Keratinocyte (primary cell): ENCODE data around the gene RPTN.
A peak's percentile ranks its signal among the peaks of the same experiment; 100 is the strongest.

ENCODE experiments used
- EZH2 ChIP-seq: IDR thresholded peaks from one replicate; pipeline ENCODE4 v1.6.1; 2012; ENCODE audit warnings: inconsistent platforms, mild to moderate bottlenecking, low read length, moderate library complexity
- TF ChIP-seq, protein P1 (sequence below), 3 experiments: IDR thresholded peaks in 1 of 3; conservative IDR thresholded peaks in 1 of 3; optimal IDR thresholded peaks in 1 of 3; 2 replicates in 2 of 3; 3 replicates in 1 of 3; pipeline versions ENCODE3 to v1.5.1; 2011; ENCODE audit warnings: low read length in 3 of 3, mild to moderate bottlenecking in 3 of 3, moderate library complexity in 2 of 3, control low read depth in 1 of 3, inconsistent platforms in 1 of 3; ENCODE audit not compliant: insufficient read depth in 2 of 3; ENCODE audit errors: extremely low read depth in 1 of 3

DNA sequence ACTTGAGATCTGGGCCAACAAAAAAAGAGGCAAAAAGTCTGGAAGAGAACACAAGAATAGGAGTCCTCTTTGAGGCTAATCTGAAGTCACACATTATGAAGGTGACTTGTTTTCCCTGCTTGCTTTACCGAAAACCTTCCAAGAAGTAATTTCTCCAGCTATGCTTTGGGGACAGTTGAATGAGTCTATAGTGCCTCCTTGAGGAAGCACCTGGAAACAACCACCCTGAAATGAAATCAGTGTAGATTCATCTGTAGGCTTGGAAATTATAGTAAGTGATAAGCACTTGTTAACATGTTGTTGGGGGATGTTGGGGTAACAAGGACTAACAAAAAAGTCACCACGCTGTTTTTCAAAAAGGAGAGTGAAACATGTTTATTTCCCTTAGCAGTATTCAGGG is 23.4 kb upstream of the RPTN start:
- TF ChIP-seq, protein P1, sequence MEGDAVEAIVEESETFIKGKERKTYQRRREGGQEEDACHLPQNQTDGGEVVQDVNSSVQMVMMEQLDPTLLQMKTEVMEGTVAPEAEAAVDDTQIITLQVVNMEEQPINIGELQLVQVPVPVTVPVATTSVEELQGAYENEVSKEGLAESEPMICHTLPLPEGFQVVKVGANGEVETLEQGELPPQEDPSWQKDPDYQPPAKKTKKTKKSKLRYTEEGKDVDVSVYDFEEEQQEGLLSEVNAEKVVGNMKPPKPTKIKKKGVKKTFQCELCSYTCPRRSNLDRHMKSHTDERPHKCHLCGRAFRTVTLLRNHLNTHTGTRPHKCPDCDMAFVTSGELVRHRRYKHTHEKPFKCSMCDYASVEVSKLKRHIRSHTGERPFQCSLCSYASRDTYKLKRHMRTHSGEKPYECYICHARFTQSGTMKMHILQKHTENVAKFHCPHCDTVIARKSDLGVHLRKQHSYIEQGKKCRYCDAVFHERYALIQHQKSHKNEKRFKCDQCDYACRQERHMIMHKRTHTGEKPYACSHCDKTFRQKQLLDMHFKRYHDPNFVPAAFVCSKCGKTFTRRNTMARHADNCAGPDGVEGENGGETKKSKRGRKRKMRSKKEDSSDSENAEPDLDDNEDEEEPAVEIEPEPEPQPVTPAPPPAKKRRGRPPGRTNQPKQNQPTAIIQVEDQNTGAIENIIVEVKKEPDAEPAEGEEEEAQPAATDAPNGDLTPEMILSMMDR (optimal IDR thresholded peaks at IDR 0.05 in 1 of 3, IDR thresholded peaks at IDR 0.05 in 1 of 3, conservative IDR thresholded peaks at IDR 0.05 in 1 of 3; ENCODE audit: extremely low read depth in 1 of 3, insufficient read depth in 2 of 3, low read length in 3 of 3), result peak; percentile 53 to 82 (median 70)
- no peak for TF ChIP-seq EZH2
